Pancreas (tissue), 10 donors: ENCODE measurements around the gene ZBTB7C. TPM values are rescaled to one million over a fixed set of nuclear protein-coding genes. Genes with fewer than 3 reads are reported as not detected.

Experiments used
- ATAC-seq, 4 donors: fragments of 200-7000 bp; cut with Tn5 transposase; one replicate each; pipeline versions ENCODE4 v1.8.0 to v1.9.1; 2020; ENCODE audit warnings: mild to moderate bottlenecking in 4 of 4, moderate library complexity in 4 of 4
- DNase-seq, 6 donors: peaks; one replicate each; pipeline ENCODE4 v3.0.0-alpha.2; 2020
- FAIRE-seq: peaks from 2 replicates; lab custom pipeline; 2012; peaks lifted over from hg19 to GRCh38; lab: Jason Lieb, UNC
- H3K27ac ChIP-seq, 4 donors: fragments of 200-600 bp; sonication (generic); 1 replicate in 3 of 4; 2 replicates in 1 of 4; pipeline versions ENCODE4 v1.5.0 to v1.8.0; 2020
- H3K27me3 ChIP-seq, 4 donors: fragments of 200-600 bp; one replicate each; pipeline ENCODE4 v1.8.0; 2021
- H3K36me3 ChIP-seq, 3 donors: fragments of 200-600 bp; sonication (generic) in 1 of 3; one replicate each; pipeline versions ENCODE4 v1.5.0 to v1.8.0; 2020 to 2021
- H3K4me1 ChIP-seq, 3 donors: fragments of 200-600 bp; one replicate each; pipeline ENCODE4 v1.8.0; 2021
- H3K4me3 ChIP-seq, 4 donors: fragments of 200-600 bp; sonication (generic) in 2 of 4; one replicate each; pipeline versions ENCODE4 v1.5.0 to v1.8.0; 2020 to 2021
- H3K9me3 ChIP-seq, 4 donors: fragments of 200-600 bp; one replicate each; pipeline ENCODE4 v1.8.0; 2021
- WGBS, 2 donors: extraction: QIAGEN DNeasy Blood & Tissue Kit; methylation state at CpG; one replicate each; pipeline ENCODE4 v1.1.7; 2013; 5-methylcytosine and 5-hydroxymethylcytosine counted together
- intact Hi-C, 3 donors: fragments of 100-400 bp; cut with DNase I; formaldehyde crosslinking; loops; one replicate each; pipeline versions ENCODE4 v1.11.1 to v1.14.2; 2022
- polyA plus RNA-seq, 2 donors: library from polyadenylated mRNA; stranded (reverse); fragments of 200-250 nt; gene quantifications; one replicate each; pipeline ENCODE4 v1.2.3, GENCODE V29; 2013
- total RNA-seq, 6 donors: library from RNA; stranded (reverse); fragmentation: NEBNext Ultra II Directional in 4 of 6; extraction: Animal tissue kit (Norgen Biotek cat#: 25700) in 4 of 6; gene quantifications; one replicate each; pipeline versions ENCODE4 v1.2.1 to v1.2.4, GENCODE V29; 2021 to 2023
- TF ChIP-seq, protein P1 (sequence below), 4 donors: fragments of 200-600 bp; sonication (generic) in 3 of 4; IDR thresholded peaks; one replicate each; pipeline versions ENCODE4 v1.5.0 to v1.8.0; 2021; ENCODE audit warnings: antibody characterized with exemption in 4 of 4
- donor health status: healthy with polysubstance abuse.
- donor health status: DM: no; HTN: no; CAD: no; lungs with moderate emphysema.
- donor health status: DM: no; HTN: no; CAD: no.
- donor health status: control.
- donor health status: control.
- donor health status: Bipolar disorder and iron deficiency.
- donor health status: DM: yes; HTN: yes; CAD: no.
- donor health status: DM: no; HTN: no; CAD: no.
- donor health status: DM: no; HTN: no; CAD: no.
- donor health status: DM: yes; HTN: yes; CAD: no.

ZBTB7C gene
- total and polyA plus RNA-seq, 8 donors = 0.35 to 1.7 (median 0.91) TPM

GRCh38 chr18:48356151-48356745, 52.9 kb downstream of the ZBTB7C start:
- Histone ChIP-seq H3K27me3 (no peaks in the 10 kb centered on the region), H3K36me3 (no peaks in the 10 kb centered on the region), H3K4me3 (no peak overlapping the region), H3K27ac (no peak overlapping the region), H3K4me1 (no peaks in the 10 kb centered on the region), H3K9me3 (no peaks in the 10 kb centered on the region)
- FAIRE-seq = no peak
- intact Hi-C loops = no loop called here
- ATAC-seq = no peak
- WGBS, 2 donors = 78 to 89% methylated on average over 7 of the region's 7 CpGs
- TF ChIP-seq, protein P1, sequence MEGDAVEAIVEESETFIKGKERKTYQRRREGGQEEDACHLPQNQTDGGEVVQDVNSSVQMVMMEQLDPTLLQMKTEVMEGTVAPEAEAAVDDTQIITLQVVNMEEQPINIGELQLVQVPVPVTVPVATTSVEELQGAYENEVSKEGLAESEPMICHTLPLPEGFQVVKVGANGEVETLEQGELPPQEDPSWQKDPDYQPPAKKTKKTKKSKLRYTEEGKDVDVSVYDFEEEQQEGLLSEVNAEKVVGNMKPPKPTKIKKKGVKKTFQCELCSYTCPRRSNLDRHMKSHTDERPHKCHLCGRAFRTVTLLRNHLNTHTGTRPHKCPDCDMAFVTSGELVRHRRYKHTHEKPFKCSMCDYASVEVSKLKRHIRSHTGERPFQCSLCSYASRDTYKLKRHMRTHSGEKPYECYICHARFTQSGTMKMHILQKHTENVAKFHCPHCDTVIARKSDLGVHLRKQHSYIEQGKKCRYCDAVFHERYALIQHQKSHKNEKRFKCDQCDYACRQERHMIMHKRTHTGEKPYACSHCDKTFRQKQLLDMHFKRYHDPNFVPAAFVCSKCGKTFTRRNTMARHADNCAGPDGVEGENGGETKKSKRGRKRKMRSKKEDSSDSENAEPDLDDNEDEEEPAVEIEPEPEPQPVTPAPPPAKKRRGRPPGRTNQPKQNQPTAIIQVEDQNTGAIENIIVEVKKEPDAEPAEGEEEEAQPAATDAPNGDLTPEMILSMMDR (IDR thresholded peaks at IDR 0.05) = no peak
- DNase-seq = no peak

GRCh38 chr18:48355276-48356115, 53.7 kb downstream of the ZBTB7C start:
- no peaks in the 10 kb centered on the region for H3K9me3 ChIP-seq
- TF ChIP-seq, protein P1 (IDR thresholded peaks at IDR 0.05) = no peak
- ATAC-seq (no peak), DNase-seq (no peak), FAIRE-seq (no peak)
- WGBS, 2 donors = 79 to 80% methylated on average over 15 of the region's 15 CpGs
- H3K36me3 ChIP-seq = no peaks in the 10 kb centered on the region
- intact Hi-C loops = no loop called here
- H3K4me3 ChIP-seq = no peak overlapping the region
- H3K4me1 ChIP-seq = no peaks in the 10 kb centered on the region
- no peak overlapping the region for H3K27ac ChIP-seq
- no peaks in the 10 kb centered on the region for H3K27me3 ChIP-seq

GRCh38 chr18:48354746-48355260, 54.4 kb downstream of the ZBTB7C start:
- no peak for DNase-seq
- H3K27me3 ChIP-seq = no peaks in the 10 kb centered on the region
- H3K27ac ChIP-seq = no peak overlapping the region
- no peaks in the 10 kb centered on the region for H3K36me3 ChIP-seq
- no peak for FAIRE-seq
- TF ChIP-seq, protein P1 (IDR thresholded peaks at IDR 0.05) = no peak
- ATAC-seq = no peak
- H3K4me3 ChIP-seq = no peak overlapping the region
- 74 to 79% methylated on average over 4 of the region's 4 CpGs for WGBS, 2 donors
- intact Hi-C loops = no loop called here
- H3K9me3 ChIP-seq = no peaks in the 10 kb centered on the region
- no peaks in the 10 kb centered on the region for H3K4me1 ChIP-seq

- intact Hi-C loops = no loop called here
- DNase-seq = no peak
- Histone ChIP-seq H3K4me1 (no peaks in the 10 kb centered on the region), H3K36me3 (no peaks in the 10 kb centered on the region), H3K27me3 (no peaks in the 10 kb centered on the region), H3K9me3 (no peaks in the 10 kb centered on the region), H3K4me3 (no peak overlapping the region), H3K27ac (no peak overlapping the region)
- ATAC-seq = no peak
- 83 to 94% methylated on average over 4 of the region's 4 CpGs for WGBS, 2 donors
- TF ChIP-seq, protein P1 (IDR thresholded peaks at IDR 0.05) = no peak
- FAIRE-seq = no peak
Measured at GRCh38 chr18:48352051-48352755, 57.0 kb downstream of the ZBTB7C start.
